CD4-positive, alpha-beta T cell (primary cell): Measurements from ENCODE around the gene PRKAR1A. TPM values are rescaled to one million over a fixed set of nuclear protein-coding genes. Genes with fewer than 3 reads are reported as not detected.

Source experiments
- ATAC-seq: fragments of 200-7000 bp; cut with Tn5 transposase; one replicate; pipeline ENCODE4 v1.10.0; 2022; ENCODE audit warnings: mild to moderate bottlenecking; ENCODE audit not compliant: poor library complexity
- CTCF ChIA-PET: fragments of 350-600 bp; sonication (Branson Sonifier 250); formaldehyde crosslinking; loops from one replicate; lab custom pipeline; 2021; ENCODE audit warnings: antibody characterized with exemption, inconsistent platforms; lab: Charles Lee
- POLR2A ChIA-PET: fragments of 350-600 bp; sonication (Branson Sonifier 250); formaldehyde crosslinking; loops from one replicate; lab custom pipeline; 2021; ENCODE audit warnings: antibody characterized with exemption, inconsistent platforms; lab: Charles Lee
- DNase-seq, 14 experiments: peaks; one replicate each; pipeline ENCODE4 v3.0.0-alpha.2; 2013 to 2020; ENCODE audit warnings: mixed read lengths in 2 of 14
- H3K27ac ChIP-seq, 2 donors: one replicate each; pipeline versions ENCODE4 v1.5.1 to v1.7.0; 2013; ENCODE audit warnings: low read length in 2 of 2, low read depth in 1 of 2, mild to moderate bottlenecking in 1 of 2
- H3K27me3 ChIP-seq, 2 experiments: 1 replicate in 1 of 2; 2 replicates in 1 of 2; pipeline versions ENCODE4 v1.6.1 to v1.7.0; 2013; ENCODE audit warnings: low read length in 2 of 2, control low read depth in 1 of 2, mild to moderate bottlenecking in 1 of 2, moderate library complexity in 1 of 2; ENCODE audit not compliant: insufficient read depth in 2 of 2, control insufficient read depth in 1 of 2
- H3K36me3 ChIP-seq: one replicate; pipeline ENCODE4 v1.6.1; 2013; ENCODE audit warnings: low read length, control low read depth; ENCODE audit not compliant: insufficient read depth
- H3K4me1 ChIP-seq: one replicate; pipeline ENCODE4 v1.6.1; 2013; ENCODE audit warnings: low read length, control low read depth; ENCODE audit not compliant: insufficient read depth
- H3K4me3 ChIP-seq: one replicate; pipeline ENCODE4 v1.5.1; 2013; ENCODE audit warnings: mild to moderate bottlenecking, low read length, moderate library complexity
- H3K9me3 ChIP-seq, 2 experiments: 1 replicate in 1 of 2; 2 replicates in 1 of 2; pipeline versions ENCODE4 v1.6.1 to v1.7.0; 2013; ENCODE audit warnings: low read length in 2 of 2, mild to moderate bottlenecking in 2 of 2, control low read depth in 1 of 2, moderate library complexity in 1 of 2; ENCODE audit not compliant: control insufficient read depth in 1 of 2, insufficient read depth in 1 of 2
- H3K27ac Mint-ChIP-seq: one replicate; pipeline ENCODE4 v1.8.0; 2020; ENCODE audit warnings: mixed read lengths
- H3K27me3 Mint-ChIP-seq: one replicate; pipeline ENCODE4 v1.8.0; 2021; ENCODE audit warnings: mixed read lengths
- H3K36me3 Mint-ChIP-seq: one replicate; pipeline ENCODE4 v1.8.0; 2021; ENCODE audit warnings: low read depth, mixed read lengths
- H3K4me1 Mint-ChIP-seq: one replicate; pipeline ENCODE4 v1.8.0; 2021; ENCODE audit warnings: low read depth, mixed read lengths
- H3K4me3 Mint-ChIP-seq: one replicate; pipeline ENCODE4 v1.8.0; 2020; ENCODE audit warnings: mild to moderate bottlenecking, mixed read lengths
- H3K9me3 Mint-ChIP-seq: one replicate; pipeline ENCODE4 v1.8.0; 2020; ENCODE audit warnings: mixed read lengths
- intact Hi-C, 2 experiments: fragments of 100-400 bp; cut with DNase I in 1 of 2; cut with micrococcal nuclease in 1 of 2; formaldehyde crosslinking; loops; one replicate each; pipeline versions ENCODE4 v1.15.1 to v1.9.0; 2023 to 2025; cut with DNase I, micrococcal nuclease
- total RNA-seq, 174 experiments: library from RNA in 2 of 174; stranded (reverse) in 2 of 174; gene quantifications; one replicate each; pipeline ENCODE4 v1.2.3 and lab custom pipeline; 2021 to 2026
- TF ChIP-seq, protein P1 (sequence below): fragments of 200-600 bp; IDR thresholded peaks from one replicate; pipeline ENCODE4 v1.8.0; 2022; ENCODE audit warnings: antibody characterized with exemption, mild to moderate bottlenecking

PRKAR1A gene
- total RNA-seq, 2 experiments from 2014 or later, result 88.8 to 89.1 TPM

DNA sequence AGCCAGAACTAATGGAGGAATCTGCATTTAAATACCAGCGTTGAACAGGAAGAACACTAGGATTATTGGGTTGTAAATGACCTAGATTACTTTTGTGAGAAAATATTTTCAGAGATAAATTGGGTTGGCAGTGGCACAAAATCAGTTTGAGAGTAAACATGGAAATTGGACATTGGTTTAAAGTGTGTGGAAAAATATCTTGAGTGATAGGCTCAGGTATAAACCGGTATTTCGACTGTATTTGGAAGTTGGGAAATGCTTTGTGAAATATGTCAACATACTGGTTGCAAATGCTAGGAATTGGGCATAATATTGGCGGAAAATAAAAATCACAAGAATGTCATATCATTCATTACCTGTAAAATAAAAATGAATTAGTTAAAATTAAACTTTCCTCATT lies 15.1 kb downstream of the PRKAR1A start:
- H3K27me3 Mint-ChIP-seq, result no peaks in the 10 kb centered on the region
- no peak overlapping the region for H3K27ac Mint-ChIP-seq
- Histone ChIP-seq H3K36me3 (peaks cover 100% of the 10 kb centered on the region), H3K4me1 (no peaks in the 10 kb centered on the region), H3K4me3 (no peak overlapping the region), H3K27me3 (no peaks in the 10 kb centered on the region), H3K27ac (no peak overlapping the region), H3K9me3 (no peaks in the 10 kb centered on the region)
- ChIA-PET CTCF (no interaction called here), POLR2A (no interaction called here)
- peaks cover 99% of the 10 kb centered on the region for H3K36me3 Mint-ChIP-seq
- ATAC-seq (no peak), DNase-seq (no peak)
- intact Hi-C loops, result no loop called here
- peaks cover 9% of the 10 kb centered on the region for H3K4me1 Mint-ChIP-seq
- TF ChIP-seq, protein P1, sequence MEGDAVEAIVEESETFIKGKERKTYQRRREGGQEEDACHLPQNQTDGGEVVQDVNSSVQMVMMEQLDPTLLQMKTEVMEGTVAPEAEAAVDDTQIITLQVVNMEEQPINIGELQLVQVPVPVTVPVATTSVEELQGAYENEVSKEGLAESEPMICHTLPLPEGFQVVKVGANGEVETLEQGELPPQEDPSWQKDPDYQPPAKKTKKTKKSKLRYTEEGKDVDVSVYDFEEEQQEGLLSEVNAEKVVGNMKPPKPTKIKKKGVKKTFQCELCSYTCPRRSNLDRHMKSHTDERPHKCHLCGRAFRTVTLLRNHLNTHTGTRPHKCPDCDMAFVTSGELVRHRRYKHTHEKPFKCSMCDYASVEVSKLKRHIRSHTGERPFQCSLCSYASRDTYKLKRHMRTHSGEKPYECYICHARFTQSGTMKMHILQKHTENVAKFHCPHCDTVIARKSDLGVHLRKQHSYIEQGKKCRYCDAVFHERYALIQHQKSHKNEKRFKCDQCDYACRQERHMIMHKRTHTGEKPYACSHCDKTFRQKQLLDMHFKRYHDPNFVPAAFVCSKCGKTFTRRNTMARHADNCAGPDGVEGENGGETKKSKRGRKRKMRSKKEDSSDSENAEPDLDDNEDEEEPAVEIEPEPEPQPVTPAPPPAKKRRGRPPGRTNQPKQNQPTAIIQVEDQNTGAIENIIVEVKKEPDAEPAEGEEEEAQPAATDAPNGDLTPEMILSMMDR, result no peak
- H3K9me3 Mint-ChIP-seq, result no peaks in the 10 kb centered on the region
- no peak overlapping the region for H3K4me3 Mint-ChIP-seq

DNA sequence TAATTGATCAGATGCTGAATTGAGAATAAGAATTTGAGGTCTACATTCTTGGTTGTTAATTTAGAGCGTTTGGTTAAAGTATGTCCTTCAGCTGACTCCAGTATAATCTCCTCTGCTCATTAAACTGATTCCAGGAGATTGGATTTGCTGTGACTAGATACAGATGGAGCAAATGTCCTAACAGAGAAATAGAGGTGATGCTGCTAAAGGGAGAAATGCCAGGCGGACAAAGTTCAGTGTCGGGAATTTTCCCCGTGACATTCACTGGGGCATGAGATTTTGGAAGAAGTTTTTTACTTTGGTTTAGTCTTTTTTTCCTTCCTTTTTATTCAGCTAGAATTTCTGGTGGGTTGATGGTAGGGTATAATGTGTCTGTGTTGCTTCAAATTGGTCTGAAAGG lies 19.0 kb downstream of the PRKAR1A start:
- H3K4me1 ChIP-seq, result no peaks in the 10 kb centered on the region
- ChIA-PET CTCF (no interaction called here), POLR2A (interaction anchor here (1.0 kb wide), 1 partner anchor 11 kb away, joined by 3 read pairs; no protein-coding TSS in a partner anchor)
- no peaks in the 10 kb centered on the region for H3K9me3 ChIP-seq
- ATAC-seq (no peak), DNase-seq (no peak)
- H3K36me3 ChIP-seq, result peaks cover 99% of the 10 kb centered on the region
- H3K4me1 Mint-ChIP-seq, result no peaks in the 10 kb centered on the region
- TF ChIP-seq, protein P1, result no peak
- H3K27ac Mint-ChIP-seq, result no peak overlapping the region
- intact Hi-C loops, result no loop called here
- no peaks in the 10 kb centered on the region for H3K27me3 Mint-ChIP-seq
- H3K9me3 Mint-ChIP-seq, result no peaks in the 10 kb centered on the region
- H3K4me3 ChIP-seq, result no peak overlapping the region
- peaks cover 94% of the 10 kb centered on the region for H3K36me3 Mint-ChIP-seq
- H3K27me3 ChIP-seq, result no peaks in the 10 kb centered on the region
- no peak overlapping the region for H3K4me3 Mint-ChIP-seq
- H3K27ac ChIP-seq, result no peak overlapping the region

GRCh38 chr17:68532826-68533225 lies 20.6 kb downstream of the PRKAR1A start:
- TF ChIP-seq, protein P1, result no peak
- Mint-ChIP-seq H3K9me3 (no peaks in the 10 kb centered on the region), H3K4me3 (no peak overlapping the region), H3K36me3 (peaks cover 90% of the 10 kb centered on the region), H3K4me1 (no peaks in the 10 kb centered on the region), H3K27ac (no peak overlapping the region), H3K27me3 (no peaks in the 10 kb centered on the region)
- CTCF ChIA-PET, result no interaction called here
- ATAC-seq, result no peak
- H3K27ac ChIP-seq, result no peak overlapping the region
- intact Hi-C loops, result no loop called here
- no peaks in the 10 kb centered on the region for H3K27me3 ChIP-seq
- no peaks in the 10 kb centered on the region for H3K9me3 ChIP-seq
- POLR2A ChIA-PET, result no interaction called here
- H3K36me3 ChIP-seq, result peaks cover 98% of the 10 kb centered on the region
- H3K4me3 ChIP-seq, result no peak overlapping the region
- no peak for DNase-seq
- no peaks in the 10 kb centered on the region for H3K4me1 ChIP-seq
